OCI-LY1 (cell line): Measurements from ENCODE around the gene GRM7.

ENCODE experiments used
- H2AFZ ChIP-seq: fragments of 200-600 bp; sonication (generic), shearing (Covaris generic); 2 replicates; pipeline ENCODE4 v1.6.0; 2014; ENCODE audit warnings: antibody characterized with exemption, mild to moderate bottlenecking, low read length
- H3F3A ChIP-seq: fragments of 200-600 bp; sonication (generic), shearing (Covaris generic); 2 replicates; pipeline ENCODE4 v1.6.0; 2014; ENCODE audit warnings: mild to moderate bottlenecking, antibody characterized with exemption, low read length, moderate library complexity; ENCODE audit not compliant: insufficient read depth
- H3K27ac ChIP-seq: fragments of 200-600 bp; sonication (generic); 2 replicates; pipeline ENCODE4 v1.5.1; 2014; ENCODE audit warnings: low read length, mixed run types, mild to moderate bottlenecking, low read depth; ENCODE audit not compliant: poor library complexity, severe bottlenecking
- H3K27me3 ChIP-seq: fragments of 200-600 bp; sonication (generic); 2 replicates; pipeline ENCODE4 v1.6.0; 2014; ENCODE audit warnings: antibody characterized with exemption, mild to moderate bottlenecking, low read length, moderate library complexity; ENCODE audit not compliant: insufficient read depth
- H3K36me3 ChIP-seq: fragments of 200-600 bp; sonication (generic); 2 replicates; pipeline ENCODE4 v1.6.1; 2014; ENCODE audit warnings: mild to moderate bottlenecking, antibody characterized with exemption, low read length, moderate library complexity, mixed read lengths; ENCODE audit not compliant: insufficient read depth
- H3K4me1 ChIP-seq: fragments of 200-600 bp; sonication (generic); 2 replicates; pipeline ENCODE4 v1.5.1; 2014; ENCODE audit warnings: mild to moderate bottlenecking, low read length, moderate library complexity; ENCODE audit not compliant: insufficient read depth, severe bottlenecking
- H3K4me2 ChIP-seq: fragments of 200-600 bp; sonication (generic), shearing (Covaris generic); 2 replicates; pipeline ENCODE4 v1.6.1; 2014; ENCODE audit warnings: low read length
- H3K4me3 ChIP-seq: fragments of 200-600 bp; sonication (generic); 2 replicates; pipeline ENCODE4 v1.5.1; 2014; ENCODE audit warnings: low read length, low read depth, mild to moderate bottlenecking, mixed read lengths; ENCODE audit not compliant: poor library complexity, severe bottlenecking
- H3K79me2 ChIP-seq: fragments of 200-600 bp; shearing (Covaris generic); 2 replicates; pipeline ENCODE4 v1.6.1; 2016; ENCODE audit warnings: mixed run types, low read length, mixed read lengths; ENCODE audit not compliant: insufficient read depth
- H3K9ac ChIP-seq: fragments of 200-600 bp; sonication (generic), shearing (Covaris generic); 2 replicates; pipeline ENCODE4 v1.6.1; 2014; ENCODE audit warnings: mild to moderate bottlenecking, low read length, mixed read lengths
- H3K9me2 ChIP-seq: fragments of 200-600 bp; sonication (generic), shearing (Covaris generic); 2 replicates; pipeline ENCODE4 v1.6.1; 2014; ENCODE audit warnings: low read depth, mild to moderate bottlenecking, low read length, mixed read lengths
- H3K9me3 ChIP-seq: fragments of 200-600 bp; shearing (Covaris generic); 2 replicates; pipeline ENCODE4 v1.6.1; 2014; ENCODE audit warnings: low read length, mixed read lengths
- H4K20me1 ChIP-seq: fragments of 200-600 bp; sonication (generic), shearing (Covaris generic); 2 replicates; pipeline ENCODE4 v1.6.0; 2016; ENCODE audit warnings: mild to moderate bottlenecking, low read length; ENCODE audit not compliant: insufficient read depth
- CTCF ChIP-seq: fragments of 200-600 bp; sonication (generic), shearing (Covaris generic); IDR thresholded peaks from 2 replicates; pipeline ENCODE4 v1.5.1; 2017; ENCODE audit warnings: mild to moderate bottlenecking, antibody characterized with exemption, low read length, moderate library complexity, mixed read lengths
- EZH2 ChIP-seq: fragments of 200-600 bp; sonication (generic), shearing (Covaris generic); IDR thresholded peaks from 2 replicates; pipeline ENCODE4 v1.8.0; 2017; ENCODE audit warnings: borderline replicate concordance, mixed run types, mild to moderate bottlenecking, antibody characterized with exemption, low read length, moderate library complexity, mixed read lengths

GRM7 gene

GRCh38 chr3:7074217-7074616 is 213.3 kb downstream of the GRM7 start:
- Histone ChIP-seq H3K9me2 (no peaks in the 10 kb centered on the region), H3K79me2 (no peaks in the 10 kb centered on the region), H3K27ac (no peak overlapping the region), H3K9ac (no peak overlapping the region), H3K36me3 (no peaks in the 10 kb centered on the region), H4K20me1 (no peaks in the 10 kb centered on the region), H3K4me1 (no peaks in the 10 kb centered on the region), H3F3A (no peaks in the 10 kb centered on the region), H3K4me2 (no peak overlapping the region), H3K27me3 (no peaks in the 10 kb centered on the region), H2AFZ (no peak overlapping the region), H3K4me3 (no peak overlapping the region), H3K9me3 (no peaks in the 10 kb centered on the region)
- TF ChIP-seq EZH2 (no peak), CTCF (no peak)

GRCh38 chr3:7075117-7075516 is 214.2 kb downstream of the GRM7 start:
- Histone ChIP-seq H3K4me2 (no peak overlapping the region), H3K79me2 (no peaks in the 10 kb centered on the region), H3F3A (no peaks in the 10 kb centered on the region), H3K27me3 (no peaks in the 10 kb centered on the region), H3K4me3 (no peak overlapping the region), H3K9me2 (no peaks in the 10 kb centered on the region), H3K9me3 (no peaks in the 10 kb centered on the region), H3K4me1 (no peaks in the 10 kb centered on the region), H3K9ac (no peak overlapping the region), H3K36me3 (no peaks in the 10 kb centered on the region), H3K27ac (no peak overlapping the region), H4K20me1 (no peaks in the 10 kb centered on the region), H2AFZ (no peak overlapping the region)
- TF ChIP-seq EZH2 (no peak), CTCF (no peak)

GRCh38 chr3:7075901-7076300 is 215.0 kb downstream of the GRM7 start:
- H3K4me1 ChIP-seq = no peaks in the 10 kb centered on the region
- TF ChIP-seq CTCF = peak; percentile 33
- no peak for TF ChIP-seq EZH2
- H3K4me3 ChIP-seq = no peak overlapping the region
- H3K9me2 ChIP-seq = no peaks in the 10 kb centered on the region
- no peaks in the 10 kb centered on the region for H3K79me2 ChIP-seq
- no peaks in the 10 kb centered on the region for H3K27me3 ChIP-seq
- no peak overlapping the region for H3K4me2 ChIP-seq
- H4K20me1 ChIP-seq = no peaks in the 10 kb centered on the region
- no peaks in the 10 kb centered on the region for H3F3A ChIP-seq
- no peak overlapping the region for H3K27ac ChIP-seq
- no peak overlapping the region for H3K9ac ChIP-seq
- H3K9me3 ChIP-seq = no peaks in the 10 kb centered on the region
- no peak overlapping the region for H2AFZ ChIP-seq
- H3K36me3 ChIP-seq = no peaks in the 10 kb centered on the region
